Inflammatory macrophage (primary cell): ENCODE results near the gene SPRYD4.
"Not testable (repeated sequence)": the region's sequence is repeated elsewhere in the genome, so short reads cannot be mapped to it uniquely, and the experiment has no call there.

ENCODE experiments used
- DNase-seq, 2 donors: peaks; one replicate each; pipeline ENCODE4 v3.0.0-alpha.2; 2020 to 2022

SPRYD4 gene

GRCh38 chr12:56476972-56477432 is 8.6 kb downstream of the SPRYD4 start:
- DNase-seq, result no peak

DNA sequence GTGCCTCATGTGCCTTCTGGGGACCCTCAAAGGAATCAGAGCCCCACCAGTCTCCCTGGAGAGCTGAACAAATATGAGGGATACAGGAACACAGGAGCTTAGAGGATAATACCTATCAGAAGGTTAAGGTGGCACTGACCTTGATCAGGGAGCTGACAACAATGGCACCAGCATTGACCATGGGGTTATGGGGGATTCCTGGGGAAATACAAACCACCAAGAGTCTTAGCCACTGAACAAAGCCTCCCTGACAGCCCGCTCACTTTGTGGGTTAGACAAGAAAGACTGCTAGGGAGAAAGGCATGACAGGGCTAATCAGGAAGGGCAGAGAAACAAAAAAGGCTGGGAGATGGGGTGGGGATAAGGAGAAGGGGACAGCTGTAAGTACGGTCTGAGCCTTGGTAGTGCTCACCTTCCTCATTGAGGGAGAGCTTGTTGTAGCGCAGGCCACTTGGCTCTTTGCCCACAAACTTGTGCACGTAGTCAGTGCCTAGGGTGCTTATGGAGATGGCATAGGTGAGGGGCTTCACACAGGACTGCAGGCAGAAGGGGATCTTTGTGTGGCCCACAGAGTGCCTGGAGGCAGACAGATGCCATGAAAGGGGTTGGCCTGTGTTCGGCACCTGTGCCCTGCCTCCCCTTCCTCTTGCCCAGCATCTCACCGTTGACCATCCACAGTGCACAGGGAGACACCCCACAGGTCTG is 9.3 kb downstream of the SPRYD4 start:
- no peak for DNase-seq

GRCh38 chr12:56479625-56480024 is 11.2 kb downstream of the SPRYD4 start:
- no peak for DNase-seq

GRCh38 chr12:56484566-56484965 is 16.2 kb downstream of the SPRYD4 start:
- no peak for DNase-seq

DNA sequence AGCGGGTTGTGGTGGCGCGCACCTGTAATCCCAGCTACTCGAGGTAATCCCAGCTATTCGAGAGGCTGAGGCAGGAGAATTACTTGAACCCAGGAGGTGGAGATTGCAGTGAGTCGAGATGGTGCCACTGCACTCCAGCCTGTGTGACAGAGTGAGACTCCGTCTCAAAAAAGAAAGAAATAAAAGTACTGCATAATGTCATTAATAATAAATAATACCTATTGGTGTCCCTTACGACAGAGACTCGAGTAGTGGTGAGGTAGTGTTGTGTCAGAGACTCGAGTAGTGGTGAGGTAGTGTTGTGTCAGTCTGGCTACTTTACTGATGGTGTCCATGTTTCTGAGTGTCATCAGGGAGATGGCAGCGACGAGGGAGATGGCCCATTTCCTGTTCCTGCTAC is 18.3 kb downstream of the SPRYD4 start:
- DNase-seq, result no peak

- DNase-seq, result no peak
Measured at GRCh38 chr12:56487448-56488040, 19.2 kb downstream of the SPRYD4 start.

GRCh38 chr12:56488041-56488955 is 19.9 kb downstream of the SPRYD4 start, which contains the start of gene GLS2:
Gene GLS2 (minus strand): TSS chr12:56488161. CDS start chr12:56488118, 43 bp downstream.
- DNase-seq, result peak; percentile 61 to 69

GRCh38 chr12:56490360-56490759 is 22.0 kb downstream of the SPRYD4 start:
- no peak for DNase-seq

DNA sequence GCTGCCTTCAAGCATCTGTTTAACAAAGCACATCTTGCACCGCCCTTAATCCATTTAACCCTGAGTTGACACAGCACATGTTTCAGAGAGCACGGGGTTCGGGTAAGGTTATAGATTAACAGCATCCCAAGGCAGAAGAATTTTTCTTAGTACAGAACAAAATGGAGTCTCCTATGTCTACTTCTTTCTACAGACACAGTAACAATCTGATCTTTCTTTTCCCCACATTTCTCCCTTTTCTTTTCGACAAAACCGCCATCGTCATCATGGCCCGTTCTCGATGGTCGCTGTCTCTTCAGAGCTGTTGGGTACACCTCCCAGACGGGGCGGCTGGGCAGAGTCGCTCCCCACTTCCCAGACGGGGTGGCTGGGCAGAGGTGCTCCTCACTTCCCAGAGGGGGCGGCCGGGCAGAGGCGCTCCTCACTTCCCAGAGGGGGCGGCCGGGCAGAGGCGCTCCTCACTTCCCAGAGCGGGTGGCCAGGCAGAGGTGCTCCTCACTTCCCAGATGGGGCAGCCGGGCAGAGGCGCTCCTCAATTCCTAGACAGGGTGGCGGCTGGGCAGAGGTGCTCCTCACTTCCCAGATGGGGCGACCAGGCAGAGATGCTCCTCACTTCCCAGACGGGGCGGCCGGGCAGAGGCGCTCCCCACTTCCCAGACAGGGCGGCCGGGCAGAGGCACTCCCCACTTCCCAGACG is 25.2 kb downstream of the SPRYD4 start:
- not testable (repeated sequence) for DNase-seq

DNA sequence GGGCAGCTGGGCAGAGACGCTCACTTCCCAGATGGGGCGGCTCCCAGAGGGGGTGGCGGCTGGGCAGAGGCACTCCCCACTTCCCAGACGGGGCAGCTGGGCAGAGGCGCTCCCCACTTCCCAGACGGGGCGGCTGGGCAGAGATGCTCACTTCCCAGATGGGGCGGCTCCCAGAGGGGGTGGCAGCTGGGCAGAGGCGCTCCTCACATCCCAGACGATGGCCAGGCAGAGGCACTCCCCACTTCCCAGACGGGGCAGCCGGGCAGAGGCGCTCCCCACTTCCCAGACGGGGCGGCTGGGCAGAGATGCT is 25.7 kb downstream of the SPRYD4 start:
- DNase-seq, result not testable (repeated sequence)

GRCh38 chr12:56494481-56494880 is 26.1 kb downstream of the SPRYD4 start:
- DNase-seq, result not testable (repeated sequence)

- DNase-seq, result not testable (repeated sequence)
Measured at GRCh38 chr12:56496704-56497103, 28.3 kb downstream of the SPRYD4 start.

GRCh38 chr12:56498126-56498902 is 29.9 kb downstream of the SPRYD4 start:
- not testable (repeated sequence) for DNase-seq

DNA sequence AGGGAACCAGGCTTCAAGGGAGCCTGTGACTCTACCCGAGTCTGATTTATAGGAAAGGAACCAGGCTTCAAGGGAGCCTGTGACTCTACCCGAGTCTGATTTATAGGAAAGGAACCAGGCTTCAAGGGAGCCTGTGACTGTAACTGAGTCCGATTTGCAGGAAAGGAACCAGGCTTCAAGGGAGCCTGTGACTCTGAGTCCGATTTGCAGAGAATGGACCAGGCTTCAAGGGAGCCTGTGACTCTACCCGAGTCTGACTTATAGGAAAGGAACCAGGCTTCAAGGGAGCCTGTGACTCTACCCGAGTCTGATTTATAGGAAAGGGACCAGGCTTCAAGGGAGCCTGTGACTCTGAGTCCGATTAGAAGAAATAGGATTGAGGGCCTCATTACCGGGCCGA is 31.1 kb downstream of the SPRYD4 start:
- DNase-seq, result not testable (repeated sequence)

GRCh38 chr12:56499879-56500278 is 31.5 kb downstream of the SPRYD4 start:
- not testable (repeated sequence) for DNase-seq

DNA sequence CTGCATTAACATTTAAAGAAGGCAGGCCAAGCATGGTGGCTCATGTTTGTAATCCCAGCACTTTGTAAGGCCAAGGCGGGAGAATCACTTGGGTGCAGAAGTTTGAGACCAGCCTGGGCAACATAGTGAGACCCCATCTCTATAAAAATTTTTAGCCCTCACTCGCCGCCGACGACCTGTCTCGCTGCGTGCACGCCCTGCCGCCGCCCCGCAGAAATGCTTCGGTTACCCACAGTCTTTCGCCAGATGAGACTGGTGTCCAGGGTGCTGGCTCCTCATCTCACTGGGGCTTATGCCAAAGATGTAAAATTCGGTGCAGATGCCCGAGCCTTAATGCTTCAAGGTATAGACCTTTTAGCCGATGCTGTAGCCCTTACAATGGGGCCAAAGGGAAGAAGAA is 42.4 kb downstream of the SPRYD4 start:
- no peak for DNase-seq

DNA sequence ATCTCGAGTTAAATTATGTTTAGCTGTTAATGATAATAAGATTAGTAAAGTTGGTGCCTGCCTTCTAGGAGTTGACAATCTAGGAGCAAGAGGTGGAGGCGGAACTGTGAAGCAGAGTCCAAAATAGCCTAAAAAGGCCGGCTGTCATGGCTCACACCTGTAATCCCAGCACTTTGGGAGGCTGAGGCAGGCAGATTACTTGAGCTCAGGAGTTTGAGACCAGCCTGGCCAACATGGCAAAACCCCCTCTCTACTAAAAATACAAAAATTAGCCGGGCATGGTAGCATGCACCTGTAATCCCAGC is 45.6 kb downstream of the SPRYD4 start:
- not testable (repeated sequence) for DNase-seq

DNA sequence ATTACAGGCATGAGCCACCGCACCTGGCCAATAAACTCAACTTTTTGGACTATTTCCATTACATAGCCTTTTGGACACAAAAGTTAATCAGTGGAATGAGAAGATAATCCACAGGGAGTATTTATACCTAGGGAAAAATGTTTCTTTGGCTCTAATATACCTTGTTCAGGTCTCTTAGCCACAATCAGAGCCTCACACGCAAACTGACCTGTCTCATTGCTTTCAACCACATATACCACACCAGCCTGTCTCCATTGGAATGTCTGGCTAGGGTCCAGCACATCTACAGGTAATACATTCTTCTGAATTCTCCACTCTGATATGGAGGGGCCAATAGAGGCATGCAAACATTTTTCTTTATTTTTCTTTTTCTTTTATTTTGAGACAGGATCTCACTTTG is 49.5 kb downstream of the SPRYD4 start:
- DNase-seq, result no peak

GRCh38 chr12:56518570-56518969 is 50.2 kb downstream of the SPRYD4 start:
- DNase-seq, result no peak

GRCh38 chr12:56520048-56520447 is 51.7 kb downstream of the SPRYD4 start:
- DNase-seq, result no peak

DNA sequence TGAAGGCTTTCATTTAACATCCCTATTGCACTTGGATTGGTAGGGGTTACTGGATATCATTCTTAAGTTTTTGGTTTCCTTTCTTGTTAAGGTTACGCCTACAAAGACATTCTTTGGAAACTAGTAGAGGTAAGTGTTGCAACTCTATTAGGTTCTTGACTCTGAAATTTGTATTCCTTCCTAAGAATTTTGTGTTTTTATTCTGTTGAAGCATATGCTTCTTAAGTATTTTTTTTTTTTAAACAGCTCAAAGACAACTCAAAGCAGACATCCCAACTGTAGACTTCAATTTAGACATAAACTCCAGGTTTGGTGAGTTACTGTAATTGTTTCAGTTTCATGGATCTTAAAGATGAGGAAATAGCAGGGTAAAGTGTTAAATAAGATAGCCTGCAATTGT is 52.1 kb downstream of the SPRYD4 start:
- peak in 1 of 2 donors; percentile 29 for DNase-seq

- DNase-seq, result peak; percentile 5 to 32
Measured at GRCh38 chr12:56521209-56521589, 52.8 kb downstream of the SPRYD4 start.
